HG03575 (cell line): ENCODE data around the gene SOX1.

Experiments
- ATAC-seq: cut with Tn5 transposase; IDR thresholded peaks from one replicate; pipeline ENCODE4 v1.9.1; 2021; ENCODE audit not compliant: unreplicated experiment, insufficient number of reproducible peaks, low FRiP score; ENCODE audit errors: extremely low read depth

SOX1 gene

DNA sequence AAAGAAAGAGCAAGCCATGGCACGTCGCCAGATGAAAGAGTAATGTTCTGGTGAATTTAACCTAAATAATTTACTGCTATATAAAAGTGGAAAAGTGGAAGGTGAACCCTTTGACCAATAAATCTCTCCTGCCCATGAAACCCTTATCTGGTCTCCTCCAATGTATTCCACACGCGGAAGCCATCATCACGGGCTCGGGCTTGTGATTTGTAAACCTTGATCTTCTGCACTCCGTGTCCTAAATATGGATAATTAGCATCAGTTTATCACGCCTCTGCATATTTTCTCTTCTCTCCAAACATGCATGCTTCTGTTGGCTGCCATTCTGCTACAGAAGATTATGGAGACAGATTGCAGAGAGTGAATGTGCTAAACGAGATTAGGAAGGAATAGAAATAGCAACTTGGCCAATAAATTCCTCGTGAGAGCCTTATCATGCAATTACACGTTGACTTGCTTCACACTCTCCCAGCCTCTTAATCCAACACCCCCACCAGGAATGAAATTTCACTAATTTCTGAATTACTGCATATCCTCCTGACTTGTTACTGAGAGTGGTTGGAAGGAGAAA is 34.5 kb downstream of the SOX1 start:
- no peak for ATAC-seq

GRCh38 chr13:112102243-112102642 is 35.3 kb downstream of the SOX1 start:
- ATAC-seq = no peak

GRCh38 chr13:112103260-112103838 is 36.4 kb downstream of the SOX1 start:
- no peak for ATAC-seq

GRCh38 chr13:112103961-112104880 is 37.3 kb downstream of the SOX1 start:
- no peak for ATAC-seq

DNA sequence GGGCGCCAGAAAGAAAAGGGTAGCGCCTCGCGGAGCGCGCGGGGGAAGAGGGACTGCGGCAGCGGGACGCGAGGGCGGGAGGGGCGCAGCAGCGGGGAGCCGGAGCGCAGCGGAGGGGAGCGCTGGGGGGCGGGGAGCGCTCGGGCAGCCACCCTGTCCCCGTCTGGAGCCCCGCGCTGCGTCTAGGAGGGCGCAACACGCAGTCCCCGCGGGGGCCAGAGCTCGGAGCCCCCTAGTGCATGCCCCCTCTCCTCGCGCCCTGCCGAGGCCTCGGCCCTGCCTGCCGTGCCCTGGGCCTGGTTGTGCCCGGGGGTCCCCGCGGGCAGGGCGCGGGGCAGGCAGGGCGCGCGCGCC is 37.9 kb downstream of the SOX1 start:
- ATAC-seq = no peak

GRCh38 chr13:112105244-112105681 is 38.3 kb downstream of the SOX1 start:
- no peak for ATAC-seq

DNA sequence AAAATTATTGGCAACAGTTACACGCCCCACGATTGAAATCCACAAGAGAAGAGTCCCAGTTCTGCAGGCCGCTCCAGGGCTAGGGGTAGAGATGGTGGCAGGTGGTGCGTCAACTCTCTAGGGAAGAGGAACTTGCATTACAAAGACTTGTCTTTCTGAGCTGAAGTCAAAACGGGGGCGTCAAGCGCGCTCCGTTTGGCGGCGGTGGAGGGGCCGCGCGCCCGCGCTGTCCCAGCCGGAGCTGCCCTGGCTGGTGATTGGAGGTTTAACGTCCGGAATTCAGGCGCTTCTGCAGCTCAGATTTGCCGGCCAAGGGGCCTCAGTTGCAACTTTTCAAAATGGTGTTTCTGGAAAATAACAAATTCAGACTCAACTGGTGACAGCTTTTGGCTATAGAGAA is 38.9 kb downstream of the SOX1 start:
- no peak for ATAC-seq

GRCh38 chr13:112106478-112107141 is 39.7 kb downstream of the SOX1 start:
- ATAC-seq = no peak

- ATAC-seq = no peak
Measured at GRCh38 chr13:112107289-112107688, 40.3 kb downstream of the SOX1 start.

DNA sequence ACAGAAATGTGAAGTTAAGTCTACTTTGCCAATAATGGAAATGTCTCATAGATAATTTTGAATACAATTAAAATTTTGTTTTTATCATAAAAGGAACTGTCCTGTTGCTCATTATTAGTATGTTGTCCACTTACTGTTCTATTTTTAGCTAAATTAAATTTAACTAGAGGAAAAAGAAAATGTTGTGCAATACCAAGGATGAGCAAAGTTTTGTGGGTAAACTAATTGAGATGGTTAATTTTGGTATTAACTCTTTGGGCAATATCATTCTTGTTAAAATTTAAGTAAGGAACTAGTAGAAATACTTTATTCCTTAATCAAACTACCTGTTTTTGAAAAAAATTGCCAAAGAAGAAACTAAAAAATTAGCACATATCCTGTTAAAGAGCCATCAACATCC is 43.5 kb downstream of the SOX1 start:
- no peak for ATAC-seq

DNA sequence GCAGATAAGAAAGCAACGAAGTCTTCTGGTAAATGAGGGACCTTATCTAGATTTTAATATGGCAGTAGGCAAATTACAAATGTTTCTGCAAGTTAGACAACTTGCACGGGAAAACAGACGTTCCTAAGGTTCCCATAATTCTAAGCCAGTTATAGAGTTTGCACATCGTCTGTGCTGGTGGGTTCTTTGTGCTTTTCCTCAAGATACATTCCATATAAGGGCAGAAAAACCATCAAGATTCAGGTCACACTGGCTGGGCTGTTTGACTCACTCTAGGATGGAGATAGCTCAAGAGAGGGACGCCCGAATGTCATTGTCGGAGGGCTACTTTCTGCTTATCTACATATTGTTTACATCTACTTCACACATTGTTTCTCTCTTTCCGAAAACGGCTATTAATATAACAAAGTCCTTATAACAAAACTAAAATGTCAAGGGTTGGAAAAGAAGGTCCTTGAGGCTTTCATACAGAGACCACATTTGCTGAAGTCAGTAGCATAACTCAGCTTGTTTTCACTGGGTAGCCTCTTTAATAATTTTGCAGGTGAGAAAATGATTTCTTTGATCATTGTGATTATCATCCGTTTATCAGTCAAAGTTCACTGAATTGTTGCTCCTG is 44.4 kb downstream of the SOX1 start:
- ATAC-seq = no peak

GRCh38 chr13:112112534-112113276 is 45.8 kb downstream of the SOX1 start:
- ATAC-seq = no peak

- no peak for ATAC-seq
Measured at GRCh38 chr13:112113348-112113747, 46.4 kb downstream of the SOX1 start.

DNA sequence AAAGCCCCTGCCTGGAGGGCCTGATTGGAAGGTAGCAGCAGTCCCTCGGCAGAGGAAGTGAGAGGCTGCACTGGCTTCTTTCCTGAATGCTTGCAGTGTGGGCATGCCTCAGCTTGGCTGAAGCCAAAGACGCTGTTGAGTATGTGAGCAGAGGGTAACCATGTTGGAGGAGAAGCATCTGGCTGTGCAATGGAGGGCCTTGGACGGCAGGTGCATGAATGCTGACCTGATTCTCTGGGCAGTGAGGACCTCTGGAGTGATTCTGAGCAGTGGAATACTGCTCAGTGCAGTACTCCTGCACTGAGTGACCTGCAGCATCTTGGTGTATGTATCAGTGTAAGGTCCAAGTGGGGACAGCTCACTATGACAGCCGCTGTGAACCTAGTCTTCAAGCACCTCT is 46.9 kb downstream of the SOX1 start:
- no peak for ATAC-seq

DNA sequence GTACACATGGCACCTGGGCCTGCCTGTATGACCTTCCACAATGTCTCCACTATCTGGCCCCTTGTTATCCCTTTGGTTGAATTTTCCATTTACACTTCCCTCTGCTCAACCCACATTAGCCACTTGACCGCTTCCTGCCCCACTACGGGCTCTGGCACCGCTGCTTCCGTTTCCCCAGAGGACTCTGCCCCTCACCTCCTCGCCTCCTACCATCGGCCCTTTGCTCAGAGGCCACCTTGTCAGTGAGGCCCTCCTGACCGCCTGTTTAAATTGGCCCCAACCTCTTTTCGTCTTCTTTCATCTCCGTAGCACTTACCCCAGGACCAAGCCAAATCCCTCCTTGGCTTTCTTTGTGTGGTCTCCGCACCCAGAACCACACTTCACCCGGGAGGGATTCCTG is 47.4 kb downstream of the SOX1 start:
- ATAC-seq = no peak

DNA sequence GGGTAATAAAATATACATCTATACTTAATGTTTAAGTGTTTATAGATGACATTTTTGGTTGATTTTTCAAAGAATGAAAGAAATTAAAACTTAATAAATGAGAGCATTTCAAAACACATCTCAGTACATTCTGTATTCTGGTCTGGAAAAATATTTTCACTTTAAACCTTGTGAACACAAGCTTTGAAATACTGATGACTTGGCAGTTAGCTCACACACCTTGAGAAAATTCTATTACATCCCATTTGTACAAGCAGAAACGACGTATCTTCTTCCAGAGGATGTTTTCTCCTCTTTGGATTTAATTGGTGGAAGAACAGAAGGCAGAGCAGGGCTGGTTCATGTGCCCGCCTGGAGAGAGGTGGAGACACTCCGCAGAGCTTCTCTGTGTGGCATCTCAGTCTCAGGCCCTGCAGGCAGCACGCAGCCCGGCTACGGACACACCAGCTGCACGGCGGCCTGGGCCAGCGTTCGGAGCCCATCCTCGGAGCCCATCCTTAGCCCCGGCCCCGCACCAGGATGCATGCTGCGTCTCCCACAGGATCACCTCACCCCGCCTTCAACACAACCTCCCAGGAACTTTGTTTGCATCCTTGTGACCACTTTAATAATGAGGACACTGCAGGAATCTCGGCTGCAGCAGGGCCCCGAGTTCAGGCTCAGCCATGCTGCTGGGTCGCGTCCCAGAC is 48.6 kb downstream of the SOX1 start:
- no peak for ATAC-seq

DNA sequence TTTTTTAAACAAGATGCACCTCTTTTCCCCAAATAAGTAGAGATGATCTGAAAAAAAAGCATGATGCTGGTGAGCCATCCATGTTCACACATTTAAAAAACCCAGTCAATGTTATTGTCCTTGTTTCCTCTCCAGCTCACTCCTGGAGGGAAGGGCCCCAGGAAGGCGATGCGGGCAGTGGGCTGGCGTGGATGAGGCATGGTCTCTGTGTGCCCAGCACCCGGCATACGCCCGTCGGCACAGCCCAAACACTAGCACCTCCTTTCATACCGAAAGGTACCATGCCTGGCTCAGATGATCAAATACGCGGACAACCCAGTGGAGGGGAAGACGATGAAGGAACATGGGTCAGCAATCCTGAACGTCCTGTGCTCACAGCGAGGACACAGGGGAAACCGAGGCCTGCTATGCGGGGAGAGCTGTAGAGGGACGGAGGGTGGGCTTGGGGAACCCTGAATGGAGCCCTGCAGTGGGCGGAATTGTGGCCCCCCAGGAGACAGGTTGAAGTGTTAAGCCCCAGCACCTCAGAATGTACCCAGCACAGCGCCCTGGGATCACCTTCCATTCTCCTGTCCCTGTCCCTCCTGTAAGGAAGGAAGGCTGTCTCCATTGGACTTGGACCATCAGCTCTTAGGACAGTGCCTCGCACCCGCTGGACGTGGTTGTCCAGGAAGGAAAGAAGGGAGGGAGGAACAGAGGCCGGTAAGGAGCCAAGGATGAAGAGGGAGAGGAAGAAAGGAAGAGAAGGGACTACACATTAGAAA is 49.4 kb downstream of the SOX1 start:
- ATAC-seq = no peak
